Nephron progenitor cell (in vitro differentiated cells): ENCODE data around the gene TP53BP2.
"Not testable (repeated sequence)": the region's sequence is repeated elsewhere in the genome, so short reads cannot be mapped to it uniquely, and the experiment has no call there.

Experiments used
- DNase-seq: peaks from one replicate; pipeline ENCODE4 v3.0.0; 2021
- H3K27ac Mint-ChIP-seq: 2 replicates; pipeline ENCODE4 v1.8.0; 2021; ENCODE audit warnings: mild to moderate bottlenecking, moderate library complexity, mixed read lengths
- H3K27me3 Mint-ChIP-seq: 2 replicates; pipeline ENCODE4 v1.8.0; 2021; ENCODE audit warnings: mild to moderate bottlenecking, low read depth, mixed read lengths; ENCODE audit not compliant: poor library complexity
- H3K36me3 Mint-ChIP-seq: 2 replicates; pipeline ENCODE4 v1.8.0; 2021; ENCODE audit warnings: low read depth, mixed read lengths
- H3K4me1 Mint-ChIP-seq: 2 replicates; pipeline ENCODE4 v1.8.0; 2021; ENCODE audit warnings: mixed read lengths
- H3K4me3 Mint-ChIP-seq: 2 replicates; pipeline ENCODE4 v1.8.0; 2021; ENCODE audit warnings: mild to moderate bottlenecking, moderate library complexity, mixed read lengths
- H3K9me3 Mint-ChIP-seq: 2 replicates; pipeline ENCODE4 v1.8.0; 2021; ENCODE audit warnings: mild to moderate bottlenecking, moderate library complexity, mixed read lengths
- TF ChIP-seq, protein P1 (sequence below): fragments of 200-600 bp; sonication (generic); IDR thresholded peaks from 2 replicates; pipeline ENCODE4 v1.5.0; 2021; ENCODE audit warnings: antibody characterized with exemption

The TP53BP2 gene

DNA sequence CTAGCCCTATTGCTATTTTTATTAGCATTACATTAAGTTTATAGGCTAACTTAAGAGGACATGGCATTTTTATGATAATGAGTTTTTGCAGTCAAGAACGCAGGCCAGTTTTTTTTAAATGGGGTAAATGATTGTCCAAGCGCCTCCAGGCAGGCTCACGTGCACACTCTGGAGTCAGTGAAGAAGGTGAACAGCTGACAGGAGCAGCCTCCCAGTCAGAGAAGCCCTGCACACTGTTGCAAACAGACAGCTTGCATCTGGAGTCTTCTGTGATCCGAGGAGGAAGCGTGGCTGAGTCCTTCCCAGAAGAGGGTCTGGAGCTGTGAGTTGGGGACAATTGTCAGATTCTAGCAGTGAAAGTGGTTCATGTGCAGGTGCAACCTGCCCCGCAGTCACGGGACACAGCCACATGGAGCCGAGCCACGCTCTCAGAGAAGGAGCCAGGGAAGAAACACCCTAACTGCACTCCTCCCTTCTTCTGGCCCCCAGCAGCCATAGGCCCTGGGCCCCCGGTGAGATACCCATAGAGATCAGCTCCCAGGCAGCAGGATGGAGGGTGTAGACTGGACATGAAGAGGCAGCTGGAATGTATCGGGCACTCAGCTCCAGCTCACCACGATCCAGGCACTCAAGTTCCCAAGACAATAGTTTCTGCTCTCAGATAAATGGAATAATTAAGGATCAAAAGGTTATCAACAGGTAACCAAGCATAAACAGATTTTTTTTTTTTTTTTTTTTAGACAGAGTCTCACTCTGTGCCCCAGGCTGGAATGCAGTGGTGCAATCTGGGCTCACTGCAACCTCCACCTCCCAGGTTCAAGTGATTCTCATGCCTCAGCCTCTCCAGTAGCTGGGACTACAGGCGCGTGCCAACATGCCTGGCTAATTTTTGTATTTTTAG, 107.0 kb downstream of the TP53BP2 start:
- Mint-ChIP-seq H3K4me1 (peaks cover 15% of the 10 kb centered on the region), H3K9me3 (no peaks in the 10 kb centered on the region), H3K27ac (peak overlapping the region; percentile 16), H3K36me3 (peaks cover 27% of the 10 kb centered on the region), H3K27me3 (peaks cover 4% of the 10 kb centered on the region), H3K4me3 (no peak overlapping the region)
- TF ChIP-seq, protein P1, sequence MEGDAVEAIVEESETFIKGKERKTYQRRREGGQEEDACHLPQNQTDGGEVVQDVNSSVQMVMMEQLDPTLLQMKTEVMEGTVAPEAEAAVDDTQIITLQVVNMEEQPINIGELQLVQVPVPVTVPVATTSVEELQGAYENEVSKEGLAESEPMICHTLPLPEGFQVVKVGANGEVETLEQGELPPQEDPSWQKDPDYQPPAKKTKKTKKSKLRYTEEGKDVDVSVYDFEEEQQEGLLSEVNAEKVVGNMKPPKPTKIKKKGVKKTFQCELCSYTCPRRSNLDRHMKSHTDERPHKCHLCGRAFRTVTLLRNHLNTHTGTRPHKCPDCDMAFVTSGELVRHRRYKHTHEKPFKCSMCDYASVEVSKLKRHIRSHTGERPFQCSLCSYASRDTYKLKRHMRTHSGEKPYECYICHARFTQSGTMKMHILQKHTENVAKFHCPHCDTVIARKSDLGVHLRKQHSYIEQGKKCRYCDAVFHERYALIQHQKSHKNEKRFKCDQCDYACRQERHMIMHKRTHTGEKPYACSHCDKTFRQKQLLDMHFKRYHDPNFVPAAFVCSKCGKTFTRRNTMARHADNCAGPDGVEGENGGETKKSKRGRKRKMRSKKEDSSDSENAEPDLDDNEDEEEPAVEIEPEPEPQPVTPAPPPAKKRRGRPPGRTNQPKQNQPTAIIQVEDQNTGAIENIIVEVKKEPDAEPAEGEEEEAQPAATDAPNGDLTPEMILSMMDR: no peak
- no peak for DNase-seq

GRCh38 chr1:223737342-223737741, 108.4 kb downstream of the TP53BP2 start:
- no peak overlapping the region for H3K27ac Mint-ChIP-seq
- H3K4me1 Mint-ChIP-seq: peaks cover 22% of the 10 kb centered on the region
- H3K4me3 Mint-ChIP-seq: no peak overlapping the region
- TF ChIP-seq, protein P1: no peak
- no peaks in the 10 kb centered on the region for H3K27me3 Mint-ChIP-seq
- peaks cover 22% of the 10 kb centered on the region for H3K36me3 Mint-ChIP-seq
- H3K9me3 Mint-ChIP-seq: no peaks in the 10 kb centered on the region
- no peak for DNase-seq

- H3K27me3 Mint-ChIP-seq, H3K9me3 Mint-ChIP-seq, H3K4me3 Mint-ChIP-seq, DNase-seq, H3K27ac Mint-ChIP-seq: not testable (repeated sequence)
- Mint-ChIP-seq H3K36me3 (peaks cover 25% of the 10 kb centered on the region), H3K4me1 (peaks cover 29% of the 10 kb centered on the region)
These were observed 109.1 kb downstream of the TP53BP2 start for GRCh38 chr1:223736638-223737037.

- H3K27ac Mint-ChIP-seq: peak overlapping the region; percentile 92
- H3K4me3 Mint-ChIP-seq: no peak overlapping the region
- TF ChIP-seq, protein P1: no peak
- peaks cover 33% of the 10 kb centered on the region for H3K36me3 Mint-ChIP-seq
- no peaks in the 10 kb centered on the region for H3K27me3 Mint-ChIP-seq
- DNase-seq: no peak
- peaks cover 45% of the 10 kb centered on the region for H3K4me1 Mint-ChIP-seq
- H3K9me3 Mint-ChIP-seq: no peaks in the 10 kb centered on the region
These were observed 111.6 kb downstream of the TP53BP2 start for GRCh38 chr1:223733898-223734852.

GRCh38 chr1:223732993-223733798, 112.6 kb downstream of the TP53BP2 start:
- Mint-ChIP-seq H3K9me3 (no peaks in the 10 kb centered on the region), H3K27me3 (no peaks in the 10 kb centered on the region), H3K4me3 (no peak overlapping the region), H3K27ac (peak overlapping the region; percentile 92), H3K4me1 (peaks cover 46% of the 10 kb centered on the region), H3K36me3 (peaks cover 37% of the 10 kb centered on the region)
- TF ChIP-seq, protein P1: no peak
- no peak for DNase-seq
